CD4-positive, alpha-beta memory T cell (primary cell): ENCODE data around the gene SCAF1. TPM values are rescaled to one million over a fixed set of nuclear protein-coding genes. Genes with fewer than 3 reads are reported as not detected.

Experiments
- CTCF ChIA-PET: fragments of 350-600 bp; sonication (Branson Sonifier 250); formaldehyde crosslinking; loops from one replicate; lab custom pipeline; 2021; ENCODE audit warnings: inconsistent platforms; ENCODE audit not compliant: partially characterized antibody; lab: Charles Lee
- POLR2A ChIA-PET: fragments of 350-600 bp; sonication (Branson Sonifier 250); formaldehyde crosslinking; loops from one replicate; lab custom pipeline; 2021; ENCODE audit not compliant: partially characterized antibody; lab: Charles Lee
- DNase-seq, 5 donors: peaks; one replicate each; pipeline versions ENCODE4 v3.0.0 to v3.0.0-alpha.2; 2020 to 2022; ENCODE audit warnings: mixed read lengths in 1 of 5
- H3K27ac ChIP-seq: one replicate; pipeline ENCODE4 v1.7.0; 2013; ENCODE audit warnings: low read depth, low read length
- H3K27me3 ChIP-seq: 2 replicates; pipeline ENCODE4 v1.7.0; 2013; ENCODE audit warnings: mild to moderate bottlenecking, low read length, moderate library complexity; ENCODE audit not compliant: insufficient read depth
- H3K36me3 ChIP-seq: 2 replicates; pipeline ENCODE4 v1.7.0; 2013; ENCODE audit warnings: mild to moderate bottlenecking, low read length, moderate library complexity; ENCODE audit not compliant: insufficient read depth
- H3K4me1 ChIP-seq: 2 replicates; pipeline ENCODE4 v1.7.0; 2013; ENCODE audit warnings: mild to moderate bottlenecking, low read length, moderate library complexity; ENCODE audit not compliant: insufficient read depth
- H3K4me3 ChIP-seq, 2 donors: one replicate each; pipeline ENCODE4 v1.7.0; 2013; ENCODE audit warnings: low read length in 2 of 2, mild to moderate bottlenecking in 1 of 2
- H3K9me3 ChIP-seq, 2 donors: one replicate each; pipeline ENCODE4 v1.7.0; 2013; ENCODE audit warnings: low read length in 2 of 2, control low read depth in 1 of 2; ENCODE audit not compliant: control insufficient read depth in 1 of 2
- H3K27ac Mint-ChIP-seq, 7 donors: one replicate each; pipeline ENCODE4 v1.8.0; 2020 to 2021; ENCODE audit warnings: mixed read lengths in 7 of 7, mild to moderate bottlenecking in 6 of 7, inconsistent platforms in 3 of 7, moderate library complexity in 3 of 7
- H3K27me3 Mint-ChIP-seq, 2 donors: one replicate each; pipeline ENCODE4 v1.8.0; 2020 to 2021; ENCODE audit warnings: mixed read lengths in 2 of 2
- H3K36me3 Mint-ChIP-seq, 2 donors: one replicate each; pipeline ENCODE4 v1.8.0; 2020 to 2021; ENCODE audit warnings: mixed read lengths in 2 of 2, inconsistent platforms in 1 of 2, mild to moderate bottlenecking in 1 of 2
- H3K4me1 Mint-ChIP-seq, 4 donors: one replicate each; pipeline ENCODE4 v1.8.0; 2020 to 2021; ENCODE audit warnings: mixed read lengths in 4 of 4, mild to moderate bottlenecking in 1 of 4
- H3K4me3 Mint-ChIP-seq, 8 donors: one replicate each; pipeline ENCODE4 v1.8.0; 2020 to 2021; ENCODE audit warnings: mixed read lengths in 8 of 8, mild to moderate bottlenecking in 7 of 8, moderate library complexity in 6 of 8, inconsistent platforms in 3 of 8
- H3K9me3 Mint-ChIP-seq, 8 donors: one replicate each; pipeline ENCODE4 v1.8.0; 2020 to 2021; ENCODE audit warnings: mixed read lengths in 8 of 8, mild to moderate bottlenecking in 5 of 8, inconsistent platforms in 3 of 8, moderate library complexity in 1 of 8
- intact Hi-C: fragments of 100-400 bp; cut with micrococcal nuclease; formaldehyde crosslinking; loops from one replicate; pipeline ENCODE4 v1.15.1; 2023
- polyA plus RNA-seq, 2 donors: library from polyadenylated mRNA; unstranded; fragments of 300-500 nt; fragmentation: Illumina TruSeq; gene quantifications; one replicate each; pipeline ENCODE4 v1.2.3, GENCODE V29; 2021
- total RNA-seq, 2 experiments: library from RNA; stranded (reverse); gene quantifications; one replicate each; pipeline ENCODE4 v1.2.3, GENCODE V29; 2021

SCAF1 gene
- total and polyA plus RNA-seq, 4 experiments from 2014 or later, result 4.0 to 62.7 (median 60.5) TPM; not detected in 1

GRCh38 chr19:49595819-49596404 is 46.1 kb upstream of the SCAF1 start:
- Histone ChIP-seq H3K27ac (no peak overlapping the region), H3K9me3 (no peaks in the 10 kb centered on the region), H3K27me3 (no peaks in the 10 kb centered on the region), H3K4me3 (no peak overlapping the region), H3K36me3 (peaks cover 41% of the 10 kb centered on the region), H3K4me1 (peaks cover 23% of the 10 kb centered on the region)
- Mint-ChIP-seq H3K9me3 (no peaks in the 10 kb centered on the region), H3K4me1 (peaks cover 16 to 33% (median 25%) of the 10 kb centered on the region in 4 donors), H3K4me3 (no peak overlapping the region), H3K36me3 (peaks cover 13 to 45% of the 10 kb centered on the region in 2 donors), H3K27ac (no peak overlapping the region), H3K27me3 (no peaks in the 10 kb centered on the region)
- ChIA-PET CTCF (no interaction called here), POLR2A (interaction anchor here (1.5 to 7.9 kb wide), 6 partner anchors 16 to 81 kb away, joined by 3 to 116 read pairs (median 11); partner anchors contain the start of genes NOSIP, PRMT1, PRRG2 and SCAF1)
- intact Hi-C loops, result no loop called here
- no peak for DNase-seq

- ChIA-PET POLR2A (interaction anchor here (1.5 to 3.9 kb wide), 4 partner anchors 22 to 80 kb away, joined by 3 to 21 read pairs (median 4); partner anchors contain the start of gene PRMT1), CTCF (no interaction called here)
- H3K36me3 ChIP-seq, result peaks cover 43% of the 10 kb centered on the region
- Mint-ChIP-seq H3K27ac (no peak overlapping the region), H3K9me3 (no peaks in the 10 kb centered on the region), H3K4me1 (peaks cover 17 to 36% (median 26%) of the 10 kb centered on the region in 4 donors), H3K4me3 (no peak overlapping the region), H3K27me3 (no peaks in the 10 kb centered on the region), H3K36me3 (peaks cover 18 to 49% of the 10 kb centered on the region in 2 donors)
- DNase-seq, result no peak
- H3K27ac ChIP-seq, result no peak overlapping the region
- peaks cover 23% of the 10 kb centered on the region for H3K4me1 ChIP-seq
- no peaks in the 10 kb centered on the region for H3K9me3 ChIP-seq
- intact Hi-C loops, result no loop called here
- H3K27me3 ChIP-seq, result no peaks in the 10 kb centered on the region
- no peak overlapping the region for H3K4me3 ChIP-seq
Observed at GRCh38 chr19:49596407-49596806, 45.6 kb upstream of the SCAF1 start.

GRCh38 chr19:49596954-49597702 is 44.9 kb upstream of the SCAF1 start:
- Histone ChIP-seq H3K27ac (no peak overlapping the region), H3K4me3 (no peak overlapping the region), H3K9me3 (no peaks in the 10 kb centered on the region), H3K4me1 (peaks cover 22% of the 10 kb centered on the region), H3K36me3 (peaks cover 48% of the 10 kb centered on the region), H3K27me3 (no peaks in the 10 kb centered on the region)
- ChIA-PET CTCF (no interaction called here), POLR2A (interaction anchor here (1.6 kb wide), 1 partner anchor 68 kb away, joined by 5 read pairs; no protein-coding TSS in a partner anchor)
- Mint-ChIP-seq H3K36me3 (peaks cover 18 to 52% of the 10 kb centered on the region in 2 donors), H3K27me3 (no peaks in the 10 kb centered on the region), H3K27ac (no peak overlapping the region), H3K4me1 (peaks cover 17 to 35% (median 28%) of the 10 kb centered on the region in 4 donors), H3K4me3 (no peak overlapping the region), H3K9me3 (no peaks in the 10 kb centered on the region)
- no peak for DNase-seq
- intact Hi-C loops, result no loop called here

- peaks cover 51% of the 10 kb centered on the region for H3K36me3 ChIP-seq
- no peak overlapping the region for H3K4me3 ChIP-seq
- intact Hi-C loops, result no loop called here
- Mint-ChIP-seq H3K4me1 (peaks cover 14 to 32% (median 24%) of the 10 kb centered on the region in 4 donors), H3K27me3 (no peaks in the 10 kb centered on the region), H3K27ac (no peak overlapping the region), H3K36me3 (peaks cover 18 to 51% of the 10 kb centered on the region in 2 donors), H3K9me3 (no peaks in the 10 kb centered on the region), H3K4me3 (no peak overlapping the region)
- no peak overlapping the region for H3K27ac ChIP-seq
- H3K9me3 ChIP-seq, result no peaks in the 10 kb centered on the region
- ChIA-PET CTCF (no interaction called here), POLR2A (no interaction called here)
- H3K27me3 ChIP-seq, result no peaks in the 10 kb centered on the region
- no peak for DNase-seq
- H3K4me1 ChIP-seq, result peaks cover 17% of the 10 kb centered on the region
Observed at GRCh38 chr19:49597703-49597974, 44.4 kb upstream of the SCAF1 start.

- no peaks in the 10 kb centered on the region for H3K9me3 ChIP-seq
- no peaks in the 10 kb centered on the region for H3K27me3 ChIP-seq
- CTCF ChIA-PET, result no interaction called here
- H3K4me1 ChIP-seq, result peaks cover 4% of the 10 kb centered on the region
- peak overlapping the region in 4 of 7 donors; percentile 10 to 64 (median 52) for H3K27ac Mint-ChIP-seq
- intact Hi-C loops, result no loop called here
- no peaks in the 10 kb centered on the region for H3K9me3 Mint-ChIP-seq
- H3K27me3 Mint-ChIP-seq, result no peaks in the 10 kb centered on the region
- H3K36me3 Mint-ChIP-seq, result peaks cover 16 to 43% of the 10 kb centered on the region in 2 donors
- peaks cover 5 to 19% (median 14%) of the 10 kb centered on the region in 4 donors for H3K4me1 Mint-ChIP-seq
- POLR2A ChIA-PET, result no interaction called here
- peaks cover 52% of the 10 kb centered on the region for H3K36me3 ChIP-seq
- no peak for DNase-seq
- H3K4me3 ChIP-seq, result no peak overlapping the region
- H3K27ac ChIP-seq, result no peak overlapping the region
- H3K4me3 Mint-ChIP-seq, result no peak overlapping the region
Observed at GRCh38 chr19:49599378-49600295, 42.4 kb upstream of the SCAF1 start.

- POLR2A ChIA-PET, result no interaction called here
- intact Hi-C loops, result no loop called here
- no peak for DNase-seq
- H3K27me3 ChIP-seq, result no peaks in the 10 kb centered on the region
- Mint-ChIP-seq H3K4me3 (peak overlapping the region in 1 of 8 donors; percentile 21), H3K36me3 (peaks cover 16 to 47% of the 10 kb centered on the region in 2 donors), H3K27ac (no peak overlapping the region), H3K27me3 (no peaks in the 10 kb centered on the region), H3K9me3 (no peaks in the 10 kb centered on the region), H3K4me1 (peaks cover 5 to 24% (median 14%) of the 10 kb centered on the region in 4 donors)
- CTCF ChIA-PET, result no interaction called here
- peaks cover 53% of the 10 kb centered on the region for H3K36me3 ChIP-seq
- H3K4me3 ChIP-seq, result no peak overlapping the region
- no peak overlapping the region for H3K27ac ChIP-seq
- H3K4me1 ChIP-seq, result peaks cover 4% of the 10 kb centered on the region
- no peaks in the 10 kb centered on the region for H3K9me3 ChIP-seq
Observed at GRCh38 chr19:49601482-49602038, 40.4 kb upstream of the SCAF1 start.
